H9 (cell line): Measurements from ENCODE around the gene TLR6. TPM values are rescaled to one million over a fixed set of nuclear protein-coding genes. Genes with fewer than 3 reads are reported as not detected.

Experiments
- DNase-seq: peaks from one replicate; pipeline ENCODE4 v3.0.0-alpha.2; 2017
- H2AFZ ChIP-seq: one replicate; pipeline ENCODE4 v1.6.1; 2013; ENCODE audit warnings: mild to moderate bottlenecking, low read length, control low read depth, moderate library complexity
- H2AK5ac ChIP-seq: 2 replicates; pipeline ENCODE4 v1.6.1; 2013; ENCODE audit warnings: low read length, control low read depth, mixed read lengths; ENCODE audit not compliant: insufficient read length
- H2BK120ac ChIP-seq: one replicate; pipeline ENCODE4 v1.6.1; 2013; ENCODE audit warnings: low read depth, mild to moderate bottlenecking, low read length, control low read depth, inconsistent platforms; ENCODE audit not compliant: poor library complexity, severe bottlenecking
- H2BK12ac ChIP-seq: 2 replicates; pipeline ENCODE4 v1.6.1; 2013; ENCODE audit warnings: low read length, control low read depth, mixed read lengths, low read depth; ENCODE audit not compliant: insufficient read length
- H2BK15ac ChIP-seq: 2 replicates; pipeline ENCODE4 v1.6.1; 2013; ENCODE audit warnings: low read depth, low read length, control low read depth
- H2BK20ac ChIP-seq: one replicate; pipeline ENCODE4 v1.6.1; 2013; ENCODE audit warnings: low read depth, mild to moderate bottlenecking, low read length, control low read depth, inconsistent platforms; ENCODE audit not compliant: poor library complexity, severe bottlenecking
- H2BK5ac ChIP-seq: 2 replicates; pipeline ENCODE4 v1.6.1; 2013; ENCODE audit warnings: low read length, control low read depth, mixed read lengths; ENCODE audit not compliant: insufficient read length
- H3K14ac ChIP-seq: 2 replicates; pipeline ENCODE4 v1.6.1; 2013; ENCODE audit warnings: low read length, control low read depth; ENCODE audit not compliant: insufficient read depth
- H3K18ac ChIP-seq: 2 replicates; pipeline ENCODE4 v1.6.1; 2013; ENCODE audit warnings: low read depth, mild to moderate bottlenecking, mixed read lengths, low read length, control low read depth; ENCODE audit not compliant: insufficient read length
- H3K23ac ChIP-seq: 2 replicates; pipeline ENCODE4 v1.6.1; 2013; ENCODE audit warnings: low read length, control low read depth, mixed read lengths, low read depth; ENCODE audit not compliant: insufficient read length
- H3K23me2 ChIP-seq: 2 replicates; pipeline ENCODE4 v1.6.1; 2013; ENCODE audit warnings: low read depth, mild to moderate bottlenecking, mixed read lengths, low read length, control low read depth; ENCODE audit not compliant: insufficient read length, poor library complexity, severe bottlenecking
- H3K27ac ChIP-seq: 2 replicates; pipeline ENCODE4 v1.5.1; 2013; ENCODE audit warnings: low read length, control low read depth, mixed read lengths, low read depth; ENCODE audit not compliant: insufficient read length
- H3K27me3 ChIP-seq: 2 replicates; pipeline ENCODE4 v1.6.1; 2013; ENCODE audit warnings: low read length, control low read depth, inconsistent platforms; ENCODE audit not compliant: insufficient read depth
- H3K4ac ChIP-seq: 2 replicates; pipeline ENCODE4 v1.6.1; 2013; ENCODE audit warnings: low read depth, mild to moderate bottlenecking, control low read depth, inconsistent platforms, low read length, moderate library complexity
- H3K4me1 ChIP-seq: 2 replicates; pipeline ENCODE4 v1.6.1; 2013; ENCODE audit warnings: low read length, control low read depth, inconsistent platforms; ENCODE audit not compliant: insufficient read depth
- H3K4me2 ChIP-seq: 2 replicates; pipeline ENCODE4 v1.6.1; 2013; ENCODE audit warnings: low read length, control low read depth, mixed read lengths; ENCODE audit not compliant: insufficient read length, insufficient read depth
- H3K56ac ChIP-seq: 2 replicates; pipeline ENCODE4 v1.6.1; 2013; ENCODE audit warnings: low read depth, mild to moderate bottlenecking, mixed read lengths, low read length, control low read depth; ENCODE audit not compliant: insufficient read length
- H3K79me1 ChIP-seq: 2 replicates; pipeline ENCODE4 v1.6.1; 2013; ENCODE audit warnings: low read depth, mild to moderate bottlenecking, moderate library complexity, low read length, control low read depth, inconsistent platforms; ENCODE audit not compliant: insufficient read depth, poor library complexity, severe bottlenecking
- H3K79me2 ChIP-seq: 2 replicates; pipeline ENCODE4 v1.6.1; 2013; ENCODE audit warnings: low read length, control low read depth, inconsistent platforms; ENCODE audit not compliant: insufficient read depth
- H3K9ac ChIP-seq: 2 replicates; pipeline ENCODE4 v1.6.1; 2013; ENCODE audit warnings: low read length, control low read depth, mixed read lengths; ENCODE audit not compliant: insufficient read length; ENCODE audit errors: extremely low read depth
- H3K9me3 ChIP-seq: one replicate; pipeline ENCODE4 v1.6.1; 2013; ENCODE audit warnings: low read depth, low read length, inconsistent platforms; ENCODE audit not compliant: control insufficient read depth
- H3T11ph ChIP-seq: one replicate; pipeline ENCODE4 v1.6.1; 2013; ENCODE audit warnings: mild to moderate bottlenecking, low read length, control low read depth, inconsistent platforms
- H4K20me1 ChIP-seq: one replicate; pipeline ENCODE4 v1.6.1; 2013; ENCODE audit not compliant: control insufficient read depth, insufficient read length, insufficient read depth
- H4K5ac ChIP-seq: 2 replicates; pipeline ENCODE4 v1.6.1; 2013; ENCODE audit warnings: low read depth, mild to moderate bottlenecking, mixed read lengths, low read length, control low read depth; ENCODE audit not compliant: insufficient read length
- H4K8ac ChIP-seq: replicated peaks from 2 replicates; pipeline ENCODE4 v1.6.1; 2013; ENCODE audit warnings: low read length, control low read depth, mixed read lengths, low read depth; ENCODE audit not compliant: insufficient read length
- H4K91ac ChIP-seq: 2 replicates; pipeline ENCODE4 v1.6.1; 2013; ENCODE audit warnings: low read depth, mild to moderate bottlenecking, moderate library complexity, mixed read lengths, low read length, control low read depth; ENCODE audit not compliant: insufficient read length
- H3K27ac Mint-ChIP-seq, 3 experiments: 2 replicates in 2 of 3; 3 replicates in 1 of 3; pipeline ENCODE4 v1.8.0; 2020 to 2021; ENCODE audit warnings: mixed read lengths in 3 of 3, mild to moderate bottlenecking in 1 of 3, moderate library complexity in 1 of 3
- H3K27me3 Mint-ChIP-seq: 2 replicates; pipeline ENCODE4 v1.8.0; 2021; ENCODE audit warnings: low read depth, mild to moderate bottlenecking, moderate library complexity, mixed read lengths
- H3K36me3 Mint-ChIP-seq, 3 experiments: 2 replicates in 2 of 3; 3 replicates in 1 of 3; pipeline ENCODE4 v1.8.0; 2020 to 2021; ENCODE audit warnings: low read depth in 3 of 3, mixed read lengths in 3 of 3; ENCODE audit not compliant: insufficient read depth in 1 of 3
- H3K4me1 Mint-ChIP-seq, 2 experiments: 2 replicates each; pipeline ENCODE4 v1.8.0; 2020; ENCODE audit warnings: mixed read lengths in 2 of 2
- H3K4me3 Mint-ChIP-seq, 2 experiments: 2 replicates in 1 of 2; 3 replicates in 1 of 2; pipeline ENCODE4 v1.8.0; 2020 to 2021; ENCODE audit warnings: mild to moderate bottlenecking in 2 of 2, mixed read lengths in 2 of 2, moderate library complexity in 1 of 2
- H3K9me3 Mint-ChIP-seq, 2 experiments: 2 replicates in 1 of 2; 3 replicates in 1 of 2; pipeline ENCODE4 v1.8.0; 2020; ENCODE audit warnings: mild to moderate bottlenecking in 2 of 2, mixed read lengths in 2 of 2, moderate library complexity in 1 of 2
- CTCF ChIP-seq: fragments of 200-600 bp; sonication (generic); conservative IDR thresholded peaks from 3 replicates; pipeline ENCODE4 v1.8.0; 2021; ENCODE audit warnings: antibody characterized with exemption, mild to moderate bottlenecking
- WGBS: extraction: QIAGEN DNeasy Blood & Tissue Kit; methylation state at CpG from one replicate; pipeline ENCODE4 v1.1.7; 2013; ENCODE audit warnings: missing lambda C conversion rate, low lambda C conversion rate, mixed read lengths; ENCODE audit not compliant: insufficient read length; ENCODE audit errors: extremely low coverage; 5-methylcytosine and 5-hydroxymethylcytosine counted together
- total RNA-seq: library from RNA; stranded (reverse); gene quantifications from 2 replicates; pipeline ENCODE4 v1.2.1, GENCODE V29; 2021

Gene TLR6
- total RNA-seq, 1 experiment from 2014 or later: 0.11 TPM

GRCh38 chr4:38837849-38838248, 18.8 kb downstream of the TLR6 start:
- WGBS: no CpG with 5 or more reads among the region's 2 CpGs

More at GRCh38 chr4:38837849-38838248, 18.8 kb downstream of the TLR6 start:
- Histone ChIP-seq H3K14ac (no peak overlapping the region), H3K18ac (no peak overlapping the region), H3K9ac (no peak overlapping the region), H3K27me3 (no peaks in the 10 kb centered on the region), H3K23me2 (no peaks in the 10 kb centered on the region), H4K8ac (no peak overlapping the region), H2BK12ac (no peak overlapping the region), H3K4me2 (no peak overlapping the region), H4K20me1 (no peaks in the 10 kb centered on the region), H3K4ac (no peak overlapping the region), H4K91ac (no peak overlapping the region), H2BK5ac (no peak overlapping the region), H3T11ph (no peak overlapping the region), H3K9me3 (no peaks in the 10 kb centered on the region), H3K79me1 (no peaks in the 10 kb centered on the region), H2BK120ac (no peak overlapping the region), H3K56ac (no peak overlapping the region), H2AFZ (no peak overlapping the region), H2BK15ac (no peak overlapping the region), H2BK20ac (no peak overlapping the region), H4K5ac (no peak overlapping the region), H3K27ac (no peak overlapping the region), H2AK5ac (no peak overlapping the region), H3K23ac (no peak overlapping the region), H3K4me1 (no peaks in the 10 kb centered on the region), H3K79me2 (no peaks in the 10 kb centered on the region)
- no peaks in the 10 kb centered on the region; a peak in 2 of 7 replicates for H3K36me3 Mint-ChIP-seq
- no peak for DNase-seq
- H3K27ac Mint-ChIP-seq: no peak overlapping the region
- peaks cover 4 to 7% of the 10 kb centered on the region in 2 experiments for H3K4me1 Mint-ChIP-seq
- peaks cover 0 to 10% of the 10 kb centered on the region in 2 experiments; a peak in 3 of 5 replicates for H3K9me3 Mint-ChIP-seq
- no peak for TF ChIP-seq CTCF
- H3K27me3 Mint-ChIP-seq: no peaks in the 10 kb centered on the region
- no peak overlapping the region for H3K4me3 Mint-ChIP-seq
